GM20000 (cell line): ENCODE measurements around the gene PRSS21.

ENCODE experiments used
- DNase-seq: peaks from one replicate; pipeline ENCODE4 v3.0.0; 2012; ENCODE audit warnings: low spot score
- CTCF ChIP-seq: IDR thresholded peaks from 2 replicates; pipeline ENCODE4 v1.5.1; 2012; ENCODE audit warnings: mild to moderate bottlenecking, control low read depth; ENCODE audit errors: extremely low read depth, missing control alignments

PRSS21 gene

GRCh38 chr16:2824626-2825025, 7.6 kb downstream of the PRSS21 start:
- TF ChIP-seq CTCF = no peak
- no peak for DNase-seq

GRCh38 chr16:2825049-2825742, 8.2 kb downstream of the PRSS21 start:
- no peak for DNase-seq
- TF ChIP-seq CTCF = no peak

- DNase-seq = no peak
Measured at GRCh38 chr16:2825906-2826305, 8.9 kb downstream of the PRSS21 start.

GRCh38 chr16:2826591-2827373, 9.7 kb downstream of the PRSS21 start:
- TF ChIP-seq CTCF = no peak
- no peak for DNase-seq

More at GRCh38 chr16:2825906-2826305, 8.9 kb downstream of the PRSS21 start:
- TF ChIP-seq CTCF = no peak

- TF ChIP-seq CTCF = no peak
- no peak for DNase-seq
Measured at GRCh38 chr16:2827374-2827791, 10.3 kb downstream of the PRSS21 start.

GRCh38 chr16:2827831-2828520, 10.9 kb downstream of the PRSS21 start:
- no peak for DNase-seq
- TF ChIP-seq CTCF = no peak

- no peak for TF ChIP-seq CTCF
- no peak for DNase-seq
Measured at GRCh38 chr16:2828521-2828840, 11.4 kb downstream of the PRSS21 start.
